Inflammatory macrophage treated with lipopolysaccharide for 4 hours (primary cell): ENCODE results near the gene CBFB.
A peak's percentile ranks its signal among the peaks of the same experiment; 100 is the strongest.
"Not testable (repeated sequence)": the region's sequence is repeated elsewhere in the genome, so short reads cannot be mapped to it uniquely, and the experiment has no call there.

Experiments
- DNase-seq: peaks from one replicate; pipeline ENCODE4 v3.0.0-alpha.2; 2020

Gene CBFB

DNA sequence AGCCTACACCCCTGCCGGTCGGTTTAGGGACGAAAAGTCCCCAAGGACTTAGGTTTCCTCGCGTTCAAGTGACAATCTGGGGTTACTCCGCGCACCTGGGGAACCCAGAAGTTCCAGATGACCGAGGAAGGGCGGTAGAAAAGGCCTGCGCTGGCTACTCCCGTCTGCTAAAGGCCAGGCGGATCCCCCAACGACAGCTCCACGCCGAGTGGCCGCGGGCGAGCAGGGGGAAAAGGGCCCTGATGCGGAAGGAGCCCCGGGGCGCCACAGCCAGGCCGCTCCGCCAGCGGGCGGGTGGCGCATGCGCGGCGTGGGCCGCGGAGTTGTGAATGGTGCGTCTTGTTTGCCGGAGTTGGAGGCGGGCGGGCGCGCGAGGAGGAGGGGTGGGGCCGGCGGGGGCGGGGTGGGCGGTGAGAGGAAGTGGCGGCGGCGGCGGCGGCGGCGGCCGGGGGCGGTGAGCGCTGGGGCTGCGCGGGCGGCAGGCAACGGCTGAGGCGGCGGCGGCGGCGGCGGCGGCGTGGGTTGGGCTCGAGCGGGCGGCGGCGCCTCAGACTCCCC, at the start of gene CBFB:
CBFB (plus strand) TSS at position 454 of the 558 bp plus-strand sequence. CDS start 259 bp downstream, outside the sequence.
- peak; percentile 90 for DNase-seq

- no peak for DNase-seq
Observed at GRCh38 chr16:66983033-66983432, 45.9 kb upstream of the CBFB start.

- DNase-seq = no peak
Observed at GRCh38 chr16:66984892-66985311, 44.0 kb upstream of the CBFB start.

DNA sequence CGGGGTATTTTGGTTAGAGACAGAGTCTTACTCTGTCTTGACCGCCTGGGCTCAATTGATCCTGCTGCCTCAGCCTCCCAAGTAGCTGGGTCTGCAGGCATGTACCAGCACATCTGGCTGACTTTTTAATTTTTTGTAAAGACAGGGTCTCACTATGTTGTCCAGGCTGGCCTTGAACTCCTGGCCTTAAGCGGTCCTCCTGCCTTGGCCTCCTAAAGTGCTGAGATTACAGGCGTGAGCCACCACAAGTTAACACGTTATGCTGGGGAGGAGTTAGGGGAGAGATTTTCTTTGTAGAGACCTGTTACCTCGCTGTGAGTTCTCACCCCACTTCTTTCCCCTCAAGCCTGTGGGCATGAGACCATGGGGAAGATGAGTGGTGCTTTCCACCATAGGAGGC, 42.4 kb upstream of the CBFB start:
- DNase-seq = no peak

DNA sequence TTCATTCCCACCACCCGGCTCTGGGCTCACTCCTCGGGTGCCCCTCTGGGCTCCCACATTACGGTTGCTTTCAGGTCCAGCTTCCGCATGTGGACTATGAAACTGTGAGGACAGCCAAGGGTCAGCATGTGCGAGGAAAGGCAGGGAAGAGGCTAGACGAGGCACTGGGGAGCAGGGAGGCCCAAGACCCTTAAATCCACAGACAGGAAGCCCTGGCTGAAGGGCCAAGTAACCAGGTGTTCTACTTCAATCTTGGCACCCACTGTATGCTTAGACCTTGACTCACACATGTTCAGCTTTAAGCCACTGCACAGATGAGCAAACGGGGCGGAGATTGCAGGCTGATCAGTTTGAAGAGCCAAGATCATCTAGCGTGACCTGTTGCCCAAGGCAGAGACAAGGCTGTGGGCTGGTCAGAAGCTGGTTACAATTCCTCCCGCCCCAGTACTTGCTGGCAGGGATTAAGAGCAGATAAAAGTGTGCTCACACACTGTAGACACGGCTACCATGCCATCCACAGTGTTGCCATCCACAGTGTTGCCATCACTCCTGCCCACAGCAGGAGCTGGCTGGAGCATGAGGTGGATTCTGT, 40.7 kb upstream of the CBFB start, which contains the start of gene CES4A:
CES4A (plus strand) TSS at position 393 of the 592 bp plus-strand sequence; CDS start at position 577, 184 bp downstream.
- DNase-seq = no peak

GRCh38 chr16:66991545-66992077, 37.3 kb upstream of the CBFB start:
- no peak for DNase-seq

- DNase-seq = not testable (repeated sequence)
Observed at GRCh38 chr16:66993558-66993957, 35.4 kb upstream of the CBFB start.

- no peak for DNase-seq
Observed at GRCh38 chr16:66996324-66996982, 32.5 kb upstream of the CBFB start.

- no peak for DNase-seq
Observed at GRCh38 chr16:66996983-66997358, 32.0 kb upstream of the CBFB start.

GRCh38 chr16:67000384-67001351, 28.3 kb upstream of the CBFB start:
- DNase-seq = no peak

DNA sequence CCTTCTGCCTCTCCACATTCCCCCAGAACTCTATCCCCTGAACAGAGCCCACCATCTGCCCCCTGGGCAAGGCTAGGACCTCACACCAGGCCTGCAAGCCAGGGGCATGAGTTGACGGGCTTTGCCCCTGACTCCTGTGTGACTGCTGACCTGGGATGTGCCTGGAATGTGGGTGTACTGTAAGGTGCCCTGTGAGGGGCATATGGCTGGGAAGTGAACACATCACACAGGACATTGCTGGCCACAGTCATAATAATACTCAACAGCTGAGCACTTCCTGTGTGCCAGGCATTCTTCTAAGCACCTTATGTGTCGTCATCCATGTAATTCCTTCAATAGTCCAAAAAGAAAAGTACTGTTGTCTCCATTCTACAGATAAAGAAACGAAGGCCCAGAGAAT, 27.2 kb upstream of the CBFB start:
- no peak for DNase-seq

DNA sequence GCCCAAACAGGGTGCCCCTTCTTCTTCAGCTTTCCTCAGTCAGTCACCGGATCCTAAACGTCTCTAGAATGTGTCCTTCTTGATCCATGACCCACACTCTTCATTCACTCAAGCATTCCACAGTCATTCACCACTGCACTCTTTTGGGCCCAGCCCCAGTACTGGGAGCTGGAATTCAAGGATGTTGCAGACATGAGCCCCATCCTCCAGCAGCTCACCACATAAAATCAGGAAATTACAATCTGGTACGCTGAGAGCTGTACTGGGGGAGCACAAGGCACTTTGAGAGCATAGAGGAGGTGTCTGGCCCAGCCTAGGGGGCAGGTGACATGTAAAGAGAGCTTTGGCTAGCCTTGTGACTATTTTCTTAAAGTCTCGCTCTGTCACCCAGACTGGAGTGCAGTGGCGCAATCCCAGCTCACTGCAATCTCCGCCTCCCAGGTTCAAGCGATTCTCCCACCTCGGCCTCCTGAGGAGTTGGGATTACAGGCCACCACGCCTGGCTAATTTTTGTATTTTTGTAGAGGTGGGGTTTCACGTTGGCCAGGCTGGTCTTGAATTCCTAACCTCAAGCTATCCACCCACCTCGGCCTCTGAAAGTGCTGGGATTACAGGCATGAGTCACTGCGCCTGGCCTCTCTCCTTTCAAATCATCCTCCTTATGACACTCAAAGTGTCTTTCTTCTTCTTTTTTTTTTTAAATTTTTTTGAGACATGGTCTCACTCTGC, 21.9 kb upstream of the CBFB start:
- DNase-seq = peak; percentile 61

GRCh38 chr16:67009158-67009557, 19.8 kb upstream of the CBFB start:
- no peak for DNase-seq

DNA sequence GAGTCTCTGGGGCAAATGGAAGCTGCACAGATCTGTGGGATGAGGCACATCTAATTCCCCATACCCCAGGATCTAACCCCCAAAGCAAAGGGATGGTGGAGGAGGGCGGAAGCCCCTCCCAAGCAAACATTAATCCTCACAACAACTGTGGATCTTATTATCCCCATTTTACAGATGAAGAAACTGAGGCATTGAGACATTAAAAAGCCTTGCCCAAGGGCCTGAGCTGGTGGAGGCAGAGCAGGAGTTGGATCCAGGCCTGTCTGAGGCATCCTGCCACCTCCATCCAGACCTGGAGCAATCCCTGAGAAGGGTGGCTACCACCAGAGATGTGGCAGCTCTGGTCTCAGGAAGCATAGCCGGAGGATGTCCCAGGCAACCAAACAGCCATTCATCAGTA, 17.7 kb upstream of the CBFB start:
- DNase-seq = no peak

DNA sequence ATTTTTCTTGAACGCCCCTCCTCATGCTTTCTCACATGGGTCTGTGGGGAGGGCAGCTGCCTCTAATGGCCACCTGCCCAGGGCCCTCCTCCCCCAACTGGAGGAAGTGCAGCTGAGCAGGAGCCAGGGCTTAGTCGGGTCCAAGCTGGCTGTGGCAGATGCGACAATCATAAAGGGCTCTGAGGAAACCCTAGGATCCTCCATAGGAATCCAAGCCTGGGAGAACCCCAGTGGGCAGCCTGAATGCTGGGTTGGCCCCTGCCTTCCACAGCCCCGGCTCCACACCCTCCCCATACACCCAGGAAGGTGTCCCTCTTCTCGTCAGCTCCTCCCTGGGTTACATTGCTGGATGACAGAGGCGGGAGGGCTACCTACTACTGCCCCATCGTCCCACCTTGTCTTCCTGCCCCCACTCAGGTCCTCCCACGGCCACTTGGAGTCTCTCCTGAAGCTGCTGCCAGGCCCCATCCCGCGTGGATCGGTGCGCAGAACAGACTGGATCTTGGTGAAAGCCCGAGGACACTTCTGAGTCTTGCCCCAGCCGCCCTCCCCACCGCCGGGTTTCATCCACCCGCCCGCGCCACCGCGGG, 15.6 kb upstream of the CBFB start:
- DNase-seq = no peak

DNA sequence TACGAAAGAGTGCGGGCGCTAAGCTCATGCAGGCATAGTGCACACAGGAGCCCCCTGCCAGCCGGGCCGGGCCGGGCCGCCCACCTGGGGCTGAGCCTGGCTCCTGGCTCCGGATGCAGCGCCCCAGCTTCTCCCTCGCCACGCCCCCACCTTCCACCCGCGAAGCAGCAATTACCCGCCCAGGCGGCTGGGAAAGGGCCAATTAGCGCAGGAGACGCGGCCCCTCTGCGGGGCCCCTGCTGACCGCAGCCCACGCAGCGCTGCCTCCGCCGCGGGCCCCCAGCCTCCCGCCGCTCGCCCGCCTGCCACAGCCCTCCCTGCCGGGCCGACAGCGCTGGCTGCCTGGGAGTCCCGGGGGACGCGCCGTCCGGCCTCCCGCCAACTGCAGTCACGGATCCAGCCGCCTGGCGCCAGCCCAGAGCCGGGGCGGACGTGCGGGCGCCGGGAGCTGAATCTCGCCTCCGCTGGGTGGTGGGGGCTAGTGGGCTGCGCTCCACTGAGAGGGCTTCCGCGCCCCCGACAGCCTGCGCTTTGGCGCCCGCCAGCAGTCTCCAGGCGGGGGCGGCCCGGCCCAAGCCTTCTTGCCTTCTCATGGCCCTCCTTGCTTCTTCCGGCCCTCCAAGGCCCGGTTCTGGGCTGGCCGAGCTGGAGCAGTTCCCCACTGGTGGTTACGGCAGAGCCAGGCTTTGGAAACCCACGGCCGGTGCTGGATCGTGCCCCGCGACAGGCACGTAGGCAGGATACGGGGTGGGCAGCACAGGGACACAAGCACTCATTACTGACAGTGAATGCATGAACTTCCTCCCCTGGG, 14.9 kb upstream of the CBFB start:
- DNase-seq = no peak

DNA sequence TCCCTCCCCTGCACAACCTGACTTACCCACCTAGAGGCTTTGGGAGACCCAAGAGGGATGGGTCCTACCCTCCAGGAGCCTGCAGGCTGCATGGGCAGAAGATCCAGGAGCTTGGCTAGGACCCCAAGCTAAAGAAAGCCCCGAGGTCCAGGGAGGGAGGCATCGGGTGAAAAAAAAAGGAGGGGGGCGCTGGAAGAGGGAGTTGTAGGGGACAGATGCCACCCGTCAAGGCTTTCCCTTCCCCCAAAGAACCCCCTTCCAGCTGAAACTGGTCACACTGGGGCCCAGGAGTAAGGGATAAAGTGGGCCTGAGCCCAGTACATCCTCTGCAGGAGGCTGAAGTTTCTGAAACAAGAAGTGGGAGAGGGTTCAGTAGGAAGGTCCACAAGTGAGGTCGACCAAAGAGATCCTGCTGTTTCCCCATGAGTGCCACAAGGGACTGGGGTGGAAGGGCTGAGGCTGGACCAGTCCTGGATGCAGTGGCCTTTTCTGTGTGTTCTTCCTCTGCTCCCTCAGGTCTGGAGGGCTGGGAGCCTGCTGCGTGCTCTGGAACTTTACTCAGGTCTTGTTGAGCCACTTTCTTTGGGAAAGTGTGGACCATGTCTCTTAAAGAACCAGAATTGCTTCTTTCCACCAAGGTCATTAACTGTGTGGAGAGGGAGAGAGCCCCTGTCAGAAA, 14.2 kb upstream of the CBFB start:
- no peak for DNase-seq

DNA sequence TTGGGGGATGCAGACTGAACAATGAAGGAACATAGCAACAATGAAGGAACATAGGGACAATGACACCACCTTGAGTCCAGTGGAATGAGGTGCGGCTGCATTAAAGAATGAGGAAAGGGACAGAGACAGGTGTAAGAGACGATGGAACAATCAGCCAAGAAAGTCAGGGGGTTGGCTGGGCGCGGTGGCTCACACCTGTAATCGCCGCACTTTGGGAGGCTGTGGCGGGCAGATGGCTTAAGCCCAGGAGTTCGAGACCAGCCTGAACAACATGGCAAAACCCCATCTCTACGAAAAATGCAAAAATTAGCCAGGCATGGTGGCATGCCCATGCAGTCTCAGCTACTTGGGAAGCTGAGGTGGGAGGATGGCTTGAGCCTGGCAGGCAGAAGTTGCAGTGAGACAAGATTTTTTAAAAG, 13.6 kb upstream of the CBFB start:
- DNase-seq = no peak

- no peak for DNase-seq
Observed at GRCh38 chr16:67016143-67016542, 12.8 kb upstream of the CBFB start.

DNA sequence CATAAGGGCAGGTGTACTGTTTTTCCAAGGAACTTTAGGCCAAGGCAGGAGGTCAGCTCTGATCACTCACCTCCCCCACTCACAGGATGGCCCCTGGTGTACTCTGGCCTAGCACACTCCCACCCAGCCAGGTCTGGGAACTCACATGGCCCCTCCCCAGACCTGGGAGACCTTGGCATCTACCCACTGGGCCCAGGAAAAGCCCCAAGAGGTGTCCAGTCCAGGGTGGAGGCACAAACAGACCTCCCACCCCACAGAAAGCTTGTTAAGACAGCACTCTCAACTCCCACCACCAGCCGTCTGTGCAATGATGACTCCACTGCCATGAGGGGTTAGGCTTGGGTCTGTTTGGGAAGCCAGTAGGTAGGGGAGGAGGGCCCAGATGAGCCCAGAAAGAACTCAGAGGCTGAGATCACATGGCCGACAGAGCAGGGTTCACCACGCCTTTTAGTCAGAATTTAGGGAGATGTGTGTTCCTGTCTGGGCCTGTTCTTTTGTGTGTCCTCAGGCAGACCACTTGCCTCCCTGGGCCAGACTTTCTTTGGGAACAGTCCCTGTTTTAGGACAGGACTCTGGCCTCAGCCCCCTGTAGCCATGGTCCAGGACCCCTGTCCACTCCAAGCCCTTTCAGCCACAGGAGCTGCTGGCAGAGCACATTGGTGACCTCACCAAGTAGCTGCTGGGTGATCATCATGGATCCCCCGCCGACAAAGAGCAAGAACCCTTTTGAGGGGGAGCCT, 12.1 kb upstream of the CBFB start:
- no peak for DNase-seq
